DMS153 treated with DMSO at 0.1 percent for 48 hours (cell line): ENCODE results near the gene PPIA.
A peak's percentile ranks its signal among the peaks of the same experiment; 100 is the strongest.
"Not testable (repeated sequence)": the region's sequence is repeated elsewhere in the genome, so short reads cannot be mapped to it uniquely, and the experiment has no call there.

Experiments
- DNase-seq: peaks from one replicate; lab custom pipeline; 2025; ENCODE audit not compliant: unreplicated experiment; lab: John Stamatoyannopoulos, UW

The PPIA gene

GRCh38 chr7:44819292-44819691 lies 22.8 kb downstream of the PPIA start:
- DNase-seq: no peak

GRCh38 chr7:44823255-44823781 lies 26.8 kb downstream of the PPIA start:
- DNase-seq: no peak

- DNase-seq: no peak
These were observed 28.5 kb downstream of the PPIA start for GRCh38 chr7:44824894-44825526.

- DNase-seq: no peak
These were observed 31.1 kb downstream of the PPIA start for GRCh38 chr7:44827567-44827966.

- no peak for DNase-seq
These were observed 42.3 kb downstream of the PPIA start for GRCh38 chr7:44838751-44839150.

- not testable (repeated sequence) for DNase-seq
These were observed 46.2 kb downstream of the PPIA start for GRCh38 chr7:44842675-44843074.

- DNase-seq: not testable (repeated sequence)
These were observed 47.0 kb downstream of the PPIA start for GRCh38 chr7:44843440-44843839.

GRCh38 chr7:44845451-44845850 lies 49.0 kb downstream of the PPIA start:
- DNase-seq: no peak

GRCh38 chr7:44846390-44846789 lies 49.9 kb downstream of the PPIA start:
- not testable (repeated sequence) for DNase-seq

- no peak for DNase-seq
These were observed 50.5 kb downstream of the PPIA start for GRCh38 chr7:44846816-44847508.

GRCh38 chr7:44847509-44847919 lies 51.0 kb downstream of the PPIA start:
- peak; percentile 94 for DNase-seq

GRCh38 chr7:44847920-44848634 lies 51.6 kb downstream of the PPIA start, which contains the start of gene H2AZ2:
TSS of gene H2AZ2 (minus strand) at chr7:44848087. CDS start at chr7:44847971, 116 bp downstream.
- DNase-seq: peak; percentile 100

GRCh38 chr7:44849259-44849884 lies 52.9 kb downstream of the PPIA start:
- DNase-seq: peak; percentile 55

- no peak for DNase-seq
These were observed 53.5 kb downstream of the PPIA start for GRCh38 chr7:44849885-44850544.

- no peak for DNase-seq
These were observed 56.1 kb downstream of the PPIA start for GRCh38 chr7:44852590-44852989.
